HEK293 (cell line): ENCODE measurements around the gene ZFYVE28.

Experiments
- ATF2 ChIP-seq: fragments of 450-650 bp; formaldehyde crosslinking; IDR thresholded peaks from 2 replicates; pipeline ENCODE4 v1.5.1; 2016; ENCODE audit warnings: missing biosample characterization, missing genetic modification characterization, low read depth
- CTCF ChIP-seq: fragments of 450-650 bp; formaldehyde crosslinking; IDR thresholded peaks from 2 replicates; pipeline ENCODE4 v1.5.1; 2016; ENCODE audit warnings: missing biosample characterization, missing genetic modification characterization
- EGR2 ChIP-seq: fragments of 450-650 bp; formaldehyde crosslinking; IDR thresholded peaks from 2 replicates; pipeline ENCODE4 v1.5.1; 2016; ENCODE audit warnings: low read depth, missing biosample characterization, missing genetic modification characterization
- FEZF1 ChIP-seq: fragments of 450-650 bp; formaldehyde crosslinking; IDR thresholded peaks from 2 replicates; pipeline ENCODE4 v1.5.1; 2016; ENCODE audit warnings: missing biosample characterization, missing genetic modification characterization
- GLI2 ChIP-seq: fragments of 450-650 bp; formaldehyde crosslinking; IDR thresholded peaks from 2 replicates; pipeline ENCODE4; 2017; ENCODE audit warnings: missing biosample characterization, missing genetic modification characterization, low read depth, borderline replicate concordance
- HOXA7 ChIP-seq: sonication (generic); formaldehyde crosslinking; IDR thresholded peaks from 2 replicates; pipeline ENCODE4 v1.8.1; 2022; ENCODE audit warnings: missing genetic modification reagents, borderline replicate concordance
- KLF7 ChIP-seq: fragments of 450-650 bp; formaldehyde crosslinking; IDR thresholded peaks from 2 replicates; pipeline ENCODE4 v1.5.1; 2016; ENCODE audit warnings: missing biosample characterization, missing genetic modification characterization, borderline replicate concordance
- PATZ1 ChIP-seq: fragments of 450-650 bp; formaldehyde crosslinking; IDR thresholded peaks from 2 replicates; pipeline ENCODE4 v1.5.1; 2016; ENCODE audit warnings: missing biosample characterization, missing genetic modification characterization
- ZBTB10 ChIP-seq: fragments of 450-650 bp; formaldehyde crosslinking; IDR thresholded peaks from 2 replicates; pipeline ENCODE4 v1.5.1; 2016; ENCODE audit warnings: missing biosample characterization, missing genetic modification characterization
- ZBTB48 ChIP-seq: fragments of 450-650 bp; formaldehyde crosslinking; IDR thresholded peaks from 2 replicates; pipeline ENCODE4 v1.5.1; 2016; ENCODE audit warnings: missing biosample characterization, missing genetic modification characterization
- ZFP3 ChIP-seq: fragments of 450-650 bp; formaldehyde crosslinking; IDR thresholded peaks from 2 replicates; pipeline ENCODE4 v1.5.1; 2016; ENCODE audit warnings: low read depth, missing biosample characterization, missing genetic modification characterization
- ZNF114 ChIP-seq: fragments of 450-650 bp; formaldehyde crosslinking; IDR thresholded peaks from 2 replicates; pipeline ENCODE4 v1.5.0; 2017; ENCODE audit warnings: missing biosample characterization, missing genetic modification characterization
- ZNF140 ChIP-seq: fragments of 450-650 bp; formaldehyde crosslinking; IDR thresholded peaks from 2 replicates; pipeline ENCODE4 v1.5.1; 2016; ENCODE audit warnings: missing biosample characterization, missing genetic modification characterization
- ZNF148 ChIP-seq: fragments of 450-650 bp; formaldehyde crosslinking; IDR thresholded peaks from 2 replicates; pipeline ENCODE4 v1.5.0; 2017; ENCODE audit warnings: missing biosample characterization, missing genetic modification characterization, borderline replicate concordance
- ZNF155 ChIP-seq: fragments of 450-650 bp; formaldehyde crosslinking; IDR thresholded peaks from 2 replicates; pipeline ENCODE4 v1.5.1; 2016; ENCODE audit warnings: missing biosample characterization, missing genetic modification characterization
- ZNF169 ChIP-seq: fragments of 450-650 bp; formaldehyde crosslinking; IDR thresholded peaks from 2 replicates; pipeline ENCODE4 v1.5.1; 2016; ENCODE audit warnings: missing biosample characterization, missing genetic modification characterization
- ZNF18 ChIP-seq: fragments of 450-650 bp; formaldehyde crosslinking; IDR thresholded peaks from 2 replicates; pipeline ENCODE4 v1.5.1; 2016; ENCODE audit warnings: missing biosample characterization, missing genetic modification characterization
- ZNF341 ChIP-seq: fragments of 450-650 bp; formaldehyde crosslinking; IDR thresholded peaks from 2 replicates; pipeline ENCODE4; 2016; ENCODE audit warnings: low read depth, missing biosample characterization, missing genetic modification characterization
- ZNF366 ChIP-seq: fragments of 450-650 bp; formaldehyde crosslinking; conservative IDR thresholded peaks from 2 replicates; pipeline ENCODE4 v1.5.1; 2016; ENCODE audit warnings: missing biosample characterization, missing genetic modification characterization
- ZNF626 ChIP-seq: fragments of 450-650 bp; sonication (Bioruptor Pico); formaldehyde crosslinking; IDR thresholded peaks from 2 replicates; pipeline ENCODE4 v1.5.1; 2018; ENCODE audit warnings: missing biosample characterization, missing genetic modification characterization, inconsistent platforms
- ZNF629 ChIP-seq: fragments of 450-650 bp; formaldehyde crosslinking; IDR thresholded peaks from 2 replicates; pipeline ENCODE4 v1.5.1; 2017; ENCODE audit warnings: missing biosample characterization, missing genetic modification characterization
- ZNF664 ChIP-seq: fragments of 450-650 bp; formaldehyde crosslinking; IDR thresholded peaks from 2 replicates; pipeline ENCODE4 v1.5.1; 2016; ENCODE audit warnings: missing biosample characterization, missing genetic modification characterization
- ZNF701 ChIP-seq: fragments of 450-650 bp; formaldehyde crosslinking; IDR thresholded peaks from 2 replicates; pipeline ENCODE4 v1.5.1; 2016; ENCODE audit warnings: missing biosample characterization, missing genetic modification characterization

The ZFYVE28 gene

GRCh38 chr4:2243681-2244380 lies 174.6 kb downstream of the ZFYVE28 start (continued):
- TF ChIP-seq ZNF18 (tag by site-specific recombination) = 0 out of 2 replicates have a peak, but pooled peaks have one; percentile 36
- TF ChIP-seq ZNF341 = no peak
- TF ChIP-seq ZNF114 (tag by site-specific recombination) = no peak
- no peak for TF ChIP-seq FEZF1 (tag by site-specific recombination)
- no peak for TF ChIP-seq ZBTB10 (tag by site-specific recombination)
- no peak for TF ChIP-seq GLI2
- TF ChIP-seq ZNF155 = no peak
- no peak for TF ChIP-seq ATF2
- no peak for TF ChIP-seq ZNF140
- no peak for TF ChIP-seq ZNF148
- TF ChIP-seq ZNF629 (tag by site-specific recombination) = no peak
- TF ChIP-seq ZNF366 (tag by site-specific recombination) = peak; percentile 55; the same call in 1 of the 2 replicates
- TF ChIP-seq ZFP3 = 0 out of 2 replicates have a peak, but pooled peaks have one; percentile 12
- TF ChIP-seq ZBTB48 (tag by site-specific recombination) = no peak
- 0 out of 2 replicates have a peak, but pooled peaks have one; percentile 25 for TF ChIP-seq PATZ1 (tag by site-specific recombination)
- TF ChIP-seq ZNF626 (tag by site-specific recombination) = no peak
- TF ChIP-seq CTCF = peak; percentile 43; the same call in 1 of the 2 replicates
- TF ChIP-seq ZNF664 (tag by site-specific recombination) = no peak
- TF ChIP-seq EGR2 = peak; percentile 81
- no peak for TF ChIP-seq ZNF169 (tag by site-specific recombination)
- no peak for TF ChIP-seq ZNF701
- TF ChIP-seq KLF7 (tag by site-specific recombination) = peak; percentile 41; the same call in 1 of the 2 replicates
- no peak for TF ChIP-seq HOXA7 (CRISPR knock-in tag)
